NCI-H446 (cell line): ENCODE data around the gene TSEN34.

Experiments used
- DNase-seq, 2 experiments: peaks; one replicate each; lab custom pipeline; 2025; lab: John Stamatoyannopoulos, UW

The TSEN34 gene

DNA sequence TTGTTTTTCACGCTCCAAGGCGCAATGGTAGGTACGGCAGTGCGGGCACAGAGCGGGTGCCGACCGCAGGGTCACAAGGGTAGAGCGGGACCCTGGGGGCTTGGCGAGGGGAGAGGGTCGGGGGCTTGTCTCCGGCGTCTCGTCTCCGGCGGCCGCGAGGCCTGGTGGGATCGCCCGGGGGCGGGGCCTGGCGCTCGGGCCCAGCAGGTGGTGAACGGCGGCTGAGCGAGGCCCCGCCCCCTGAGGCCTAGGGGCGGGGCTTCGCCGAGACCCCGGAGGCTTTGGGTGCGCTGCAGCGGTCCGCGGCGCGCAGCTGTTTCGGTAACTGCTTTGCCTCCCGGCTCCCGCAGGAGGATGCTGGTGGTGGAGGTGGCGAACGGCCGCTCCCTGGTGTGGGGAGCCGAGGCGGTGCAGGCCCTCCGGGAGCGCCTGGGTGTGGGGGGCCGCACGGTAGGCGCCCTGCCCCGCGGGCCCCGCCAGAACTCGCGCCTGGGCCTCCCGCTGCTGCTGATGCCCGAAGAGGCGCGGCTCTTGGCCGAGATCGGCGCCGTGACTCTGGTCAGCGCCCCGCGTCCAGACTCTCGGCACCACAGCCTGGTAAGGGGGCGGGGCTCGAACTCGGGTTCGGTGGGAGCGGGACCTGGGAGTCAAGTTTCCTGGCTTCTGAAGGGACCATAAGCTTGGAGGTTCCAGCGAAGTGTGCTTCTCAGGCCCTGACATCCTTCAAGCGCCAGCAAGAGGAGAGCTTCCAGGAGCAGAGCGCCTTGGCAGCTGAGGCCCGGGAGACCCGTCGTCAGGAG is at the start of gene TSEN34:
Gene TSEN34, plus strand, starts transcription at position 298 of the 800 bp plus-strand sequence. Its CDS starts 57 bp downstream, at position 355.
- peak; percentile 93 to 94 for DNase-seq

DNA sequence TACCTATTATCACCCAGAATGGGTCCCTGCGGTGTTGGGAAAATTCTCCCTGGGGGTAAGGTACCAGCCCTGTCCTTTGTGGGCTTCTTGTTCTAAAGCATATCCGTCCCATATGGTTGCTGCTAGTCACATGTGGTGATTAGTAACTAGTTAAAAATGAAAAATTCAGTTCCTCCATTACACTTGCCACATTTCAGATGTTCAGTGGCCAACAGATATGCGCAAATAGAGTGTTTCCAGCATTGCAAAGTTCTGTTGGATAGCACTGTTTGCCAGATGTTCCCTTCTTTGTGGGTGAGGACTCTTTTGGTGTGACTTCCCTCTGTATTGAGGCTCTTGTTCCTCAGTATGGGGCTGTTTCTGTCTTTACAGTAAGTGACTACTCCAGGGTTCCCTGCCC is 49.8 kb upstream of the TSEN34 start:
- DNase-seq = no peak

DNA sequence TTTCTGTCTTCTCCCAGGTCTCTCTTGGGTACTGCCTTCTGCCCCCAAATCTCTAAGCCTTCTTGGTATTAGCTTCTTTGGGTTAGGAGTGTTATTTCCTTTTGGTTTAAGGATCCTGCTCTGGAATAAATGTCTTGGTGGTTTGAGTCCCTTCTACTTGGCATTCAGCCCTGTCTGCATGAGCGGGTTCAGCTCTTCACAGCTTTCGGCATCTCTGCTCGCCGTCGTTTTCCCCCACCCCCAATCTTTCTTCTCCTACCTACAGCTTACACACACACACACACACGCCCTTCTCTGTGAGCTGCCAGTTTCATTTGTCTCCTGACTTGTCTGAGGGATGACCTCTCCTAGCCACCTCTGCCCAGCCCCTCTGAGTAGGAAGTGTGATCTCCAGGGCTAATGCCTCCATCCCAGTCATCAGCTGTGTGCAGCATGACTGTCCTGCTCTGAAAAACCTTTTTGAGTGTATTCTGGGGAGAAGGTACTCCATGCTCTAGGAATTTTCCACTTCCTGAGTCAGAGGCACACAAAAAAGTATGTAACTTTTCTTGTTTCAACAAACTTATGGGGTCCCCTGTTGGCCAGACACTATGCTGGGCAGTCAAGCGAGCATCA is 48.8 kb upstream of the TSEN34 start:
- DNase-seq = no peak

DNA sequence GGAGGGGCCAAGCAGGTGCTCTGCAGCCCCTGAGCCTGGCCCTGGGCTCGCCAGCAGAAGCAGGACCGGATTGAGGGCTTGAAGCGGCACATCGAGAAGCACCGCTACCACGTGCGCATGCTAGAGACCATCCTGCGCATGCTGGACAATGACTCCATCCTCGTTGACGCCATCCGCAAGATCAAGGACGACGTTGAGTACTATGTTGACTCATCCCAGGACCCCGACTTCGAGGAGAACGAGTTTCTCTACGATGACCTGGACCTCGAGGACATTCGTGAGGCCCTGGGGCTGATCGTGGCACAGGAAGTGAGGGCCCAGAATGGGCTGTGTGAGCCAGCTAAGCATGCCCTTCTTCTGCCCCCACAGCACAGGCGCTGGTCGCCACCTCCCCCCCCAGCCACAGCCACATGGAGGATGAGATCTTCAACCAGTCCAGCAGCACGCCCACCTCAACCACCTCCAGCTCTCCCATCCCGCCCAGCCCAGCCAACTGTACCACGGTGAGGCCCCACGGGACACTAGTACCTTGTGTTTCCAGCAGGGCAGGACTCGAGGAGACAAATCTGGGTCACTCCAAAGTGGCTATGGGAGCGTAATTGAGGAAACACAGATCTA is 45.5 kb upstream of the TSEN34 start:
- DNase-seq = no peak

DNA sequence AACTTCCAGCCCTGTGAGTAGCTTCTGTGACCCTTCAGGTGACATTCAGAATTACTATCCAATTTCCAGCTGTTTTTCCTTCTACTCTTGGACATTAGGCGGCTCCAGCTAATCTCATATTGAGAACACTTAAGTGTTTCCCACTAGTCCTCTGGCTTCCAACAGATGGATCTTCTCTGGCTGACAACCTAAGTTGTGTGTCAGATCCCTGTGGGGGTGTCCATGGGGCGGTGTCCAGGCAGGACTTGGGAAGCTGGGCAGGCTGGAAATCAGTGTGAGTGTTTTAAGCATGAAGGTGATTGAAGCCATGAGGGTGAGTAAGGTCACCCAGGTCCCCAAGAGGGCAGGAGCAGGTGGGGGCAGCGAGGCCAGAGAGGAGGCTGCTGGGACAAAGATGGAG is 43.4 kb upstream of the TSEN34 start:
- no peak for DNase-seq

DNA sequence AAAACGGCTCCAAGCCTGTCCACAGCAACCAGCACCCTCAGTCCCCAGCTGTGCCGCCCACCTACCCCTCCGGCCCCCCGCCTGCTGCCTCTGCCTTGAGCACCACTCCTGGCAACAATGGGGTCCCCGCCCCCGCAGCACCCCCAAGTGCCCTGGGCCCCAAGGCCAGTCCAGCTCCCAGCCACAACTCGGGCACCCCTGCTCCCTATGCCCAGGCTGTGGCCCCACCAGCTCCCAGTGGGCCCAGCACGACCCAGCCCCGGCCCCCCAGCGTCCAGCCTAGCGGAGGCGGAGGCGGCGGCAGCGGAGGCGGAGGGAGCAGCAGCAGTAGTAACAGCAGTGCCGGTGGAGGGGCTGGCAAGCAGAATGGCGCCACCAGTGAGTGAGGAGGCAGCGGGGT is 43.0 kb upstream of the TSEN34 start:
- DNase-seq = no peak

DNA sequence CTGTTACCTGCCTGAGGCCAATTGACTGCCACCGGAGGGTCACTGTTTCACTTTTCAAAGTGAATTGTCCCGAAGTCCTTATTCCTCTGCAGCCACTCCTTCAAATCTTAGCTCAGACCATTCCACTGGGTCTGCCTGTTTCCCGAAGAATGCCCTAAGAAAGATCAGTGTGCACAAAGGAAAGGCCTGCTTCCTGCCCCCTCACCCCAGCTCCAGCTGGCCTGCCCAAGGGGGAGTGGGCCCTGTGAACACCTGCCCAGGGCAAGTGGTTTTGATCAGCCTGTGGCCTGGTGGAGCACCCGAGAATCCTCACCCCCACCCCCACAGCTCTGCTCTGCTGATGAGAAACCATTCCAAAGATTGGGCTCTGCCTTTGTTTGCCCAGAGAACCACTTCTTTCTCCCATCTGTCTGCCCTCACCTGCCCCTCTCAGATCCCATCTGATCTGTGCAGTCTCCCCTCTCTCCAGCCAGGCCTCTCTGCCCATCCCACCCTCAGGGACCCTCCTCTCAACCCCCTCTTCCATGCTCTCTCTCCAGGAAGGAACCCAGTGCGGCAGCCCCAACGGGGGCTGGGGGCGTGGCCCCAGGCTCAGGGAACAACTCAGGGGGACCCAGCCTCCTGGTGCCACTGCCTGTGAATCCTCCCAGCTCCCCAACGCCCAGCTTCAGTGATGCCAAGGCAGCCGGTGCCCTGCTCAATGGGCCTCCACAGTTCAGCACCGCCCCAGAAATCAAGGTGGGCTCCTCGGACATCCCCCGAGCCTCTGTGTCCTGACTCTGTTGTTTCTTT is 41.9 kb upstream of the TSEN34 start:
- no peak for DNase-seq

DNA sequence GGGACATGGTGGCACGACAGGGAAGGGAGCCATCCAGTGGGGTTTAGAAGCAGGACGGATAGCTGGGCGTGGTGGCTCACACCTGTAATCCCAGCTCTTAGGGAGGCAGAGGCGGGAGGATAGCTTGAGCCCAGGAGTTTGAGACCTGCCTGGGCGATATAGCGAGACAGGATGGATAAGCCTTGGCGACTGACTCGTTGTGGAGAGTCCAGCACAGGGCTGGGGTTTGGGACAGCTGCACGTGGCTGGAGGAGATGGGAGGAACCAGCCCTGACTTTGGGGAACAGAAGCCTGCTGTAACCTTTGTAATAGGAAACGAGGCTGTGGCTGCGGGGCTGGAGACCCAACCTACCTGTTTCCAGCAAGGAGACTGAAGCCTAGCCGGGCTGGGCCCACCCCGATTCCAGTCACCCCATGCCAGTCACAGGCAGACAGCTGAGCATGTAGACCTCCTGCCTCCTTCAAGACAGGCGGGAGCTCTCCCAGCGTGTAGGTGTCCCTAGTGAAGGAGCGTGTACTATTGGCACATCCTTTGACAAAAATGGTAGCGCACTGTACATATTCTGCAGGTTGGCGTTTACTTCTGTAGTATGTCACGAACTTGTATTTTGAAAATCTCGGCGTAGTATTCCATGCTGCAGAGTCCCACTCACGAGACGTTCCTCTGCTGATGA is 39.6 kb upstream of the TSEN34 start:
- no peak for DNase-seq

DNA sequence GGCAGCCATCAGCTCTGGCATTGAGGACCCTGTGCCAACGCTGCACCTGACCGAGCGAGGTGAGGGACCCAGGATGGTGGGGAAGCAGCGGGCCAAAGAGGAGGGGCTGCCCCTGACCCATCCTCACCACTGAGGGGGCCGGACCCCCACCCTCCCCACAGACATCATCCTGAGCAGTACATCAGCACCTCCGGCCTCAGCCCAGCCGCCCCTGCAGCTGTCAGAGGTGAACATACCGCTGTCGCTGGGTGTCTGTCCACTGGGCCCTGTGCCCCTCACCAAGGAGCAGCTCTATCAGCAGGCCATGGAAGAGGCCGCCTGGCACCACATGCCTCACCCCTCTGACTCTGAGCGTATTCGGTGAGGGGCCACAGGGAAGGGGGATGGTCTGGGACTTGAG is 38.8 kb upstream of the TSEN34 start:
- DNase-seq = no peak

DNA sequence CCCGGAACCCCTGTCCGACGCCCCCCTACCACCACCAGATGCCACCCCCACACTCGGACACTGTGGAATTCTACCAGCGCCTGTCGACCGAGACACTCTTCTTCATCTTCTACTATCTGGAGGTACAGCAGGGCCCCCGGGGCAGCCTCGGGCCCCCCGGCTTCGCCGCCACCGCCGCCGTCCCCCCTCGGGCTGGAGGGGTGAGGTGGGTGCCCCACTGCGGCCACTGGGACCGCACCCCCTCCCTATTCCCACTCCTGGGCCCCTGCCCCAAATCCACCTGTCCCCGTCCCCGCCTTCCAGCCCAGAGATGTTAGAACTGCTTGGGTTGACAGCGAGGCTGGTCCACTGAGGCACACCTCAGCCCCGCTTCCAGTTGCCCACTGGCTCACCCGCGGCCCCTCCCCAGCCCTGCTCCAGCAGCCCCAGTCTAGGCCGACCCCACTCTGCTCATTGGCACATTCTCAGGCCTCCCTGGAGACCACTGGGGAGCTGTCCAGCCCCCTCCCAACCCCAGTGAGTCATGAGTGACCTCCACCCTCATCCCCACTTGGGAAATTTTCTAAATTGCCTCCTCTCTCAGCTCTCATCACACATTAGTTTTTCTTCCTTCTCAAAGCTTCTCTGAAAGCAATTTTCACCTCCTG is 38.1 kb upstream of the TSEN34 start:
- DNase-seq = no peak

DNA sequence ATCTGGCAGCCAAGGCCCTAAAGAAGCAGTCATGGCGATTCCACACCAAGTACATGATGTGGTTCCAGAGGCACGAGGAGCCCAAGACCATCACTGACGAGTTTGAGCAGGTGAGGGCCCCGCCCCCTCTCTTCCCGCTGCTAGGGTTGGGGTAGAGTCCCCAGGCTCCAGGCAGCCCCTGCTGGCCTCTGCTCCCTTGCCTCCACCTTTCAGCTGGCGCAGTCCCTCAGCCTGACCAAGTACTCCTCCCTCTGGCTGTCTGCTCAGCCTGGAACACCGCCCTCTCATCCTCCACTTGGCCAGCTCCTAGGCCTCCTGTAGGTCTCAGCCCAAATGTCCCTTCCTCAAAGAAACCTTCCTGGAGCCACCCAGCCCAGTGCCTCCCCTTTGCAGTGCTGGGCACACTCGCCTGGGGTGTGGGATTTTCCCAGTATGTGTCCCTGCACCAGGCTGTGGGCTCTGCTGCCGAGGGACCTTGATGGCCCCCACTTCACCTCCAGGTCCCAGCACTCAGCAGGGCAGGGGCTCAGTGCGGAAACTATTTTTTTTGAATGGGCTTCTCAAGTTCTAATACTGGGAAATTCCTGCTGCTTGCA is 37.3 kb upstream of the TSEN34 start:
- no peak for DNase-seq

DNA sequence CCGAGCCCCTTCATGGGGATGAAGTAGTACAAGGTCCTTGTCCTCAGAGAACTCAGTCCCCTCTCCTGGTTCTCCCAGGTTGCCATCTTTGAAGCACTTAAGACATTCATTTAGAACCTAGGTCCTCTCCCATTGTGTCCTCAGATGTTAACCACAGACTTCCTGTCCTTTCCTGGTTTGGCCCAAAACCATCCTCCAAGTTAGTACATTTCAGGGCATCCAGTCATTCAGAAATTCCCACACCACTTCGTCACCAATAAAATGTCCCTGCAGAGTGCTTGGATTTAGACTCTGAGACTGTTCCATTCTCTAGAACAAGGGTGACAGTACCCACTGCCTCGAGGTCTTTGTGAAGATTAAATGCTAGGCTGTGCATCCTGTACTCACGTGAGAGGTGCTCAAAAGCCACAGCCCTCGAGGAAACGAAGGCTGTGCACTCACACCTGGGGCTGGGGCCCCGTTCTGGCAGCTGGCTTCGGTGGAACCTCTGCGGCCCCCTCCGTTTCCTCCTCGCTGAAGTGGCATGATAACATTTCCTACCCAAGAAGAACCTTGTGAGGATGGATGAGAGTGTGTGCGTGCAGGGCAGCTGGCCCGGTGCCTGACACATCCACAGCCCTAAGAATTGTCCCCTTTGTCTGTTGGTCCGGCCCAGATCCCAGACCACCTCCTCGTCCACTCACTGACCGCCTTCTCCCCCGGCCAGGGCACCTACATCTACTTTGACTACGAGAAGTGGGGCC is 36.3 kb upstream of the TSEN34 start:
- DNase-seq = no peak

DNA sequence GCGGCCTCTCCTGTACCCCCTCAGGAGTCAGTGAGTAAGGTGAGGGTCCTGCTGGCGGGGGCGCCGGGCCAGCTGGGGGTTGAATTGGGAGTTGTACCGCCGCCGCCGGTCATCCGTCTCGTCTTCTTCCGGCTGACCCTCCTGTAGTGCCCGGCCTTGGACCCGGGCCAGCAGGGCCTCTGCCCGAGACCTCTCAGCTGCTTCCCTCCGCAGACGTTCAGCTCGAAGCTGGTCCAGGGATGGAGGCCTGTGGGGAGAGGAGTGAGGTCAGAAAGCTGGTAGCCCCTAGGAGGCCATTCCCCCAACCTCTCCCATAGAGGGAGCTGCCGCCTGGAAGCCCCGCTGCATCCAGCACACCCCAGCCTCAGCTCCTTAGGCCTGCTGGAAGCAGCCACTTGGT is 35.4 kb upstream of the TSEN34 start:
- no peak for DNase-seq

DNA sequence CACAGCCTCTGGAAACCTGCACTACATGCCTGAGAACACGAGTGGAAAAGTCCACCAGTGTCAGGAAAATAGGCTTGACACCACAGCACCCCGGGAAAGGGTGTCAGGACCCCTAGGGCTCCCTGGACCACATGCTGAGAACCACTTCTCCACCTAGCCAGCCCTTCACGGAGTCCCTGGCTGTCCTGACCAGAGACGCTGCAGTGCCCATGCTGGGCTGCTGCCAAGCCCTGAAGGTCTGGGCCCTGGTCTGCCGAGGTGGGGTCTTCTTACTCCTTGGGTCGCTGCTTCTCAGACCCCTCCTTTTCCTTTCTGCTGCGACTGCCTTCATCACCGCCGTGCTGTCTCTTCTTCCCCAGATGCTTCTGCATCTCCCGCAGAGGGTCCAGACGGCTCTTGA is 34.6 kb upstream of the TSEN34 start:
- no peak for DNase-seq

DNA sequence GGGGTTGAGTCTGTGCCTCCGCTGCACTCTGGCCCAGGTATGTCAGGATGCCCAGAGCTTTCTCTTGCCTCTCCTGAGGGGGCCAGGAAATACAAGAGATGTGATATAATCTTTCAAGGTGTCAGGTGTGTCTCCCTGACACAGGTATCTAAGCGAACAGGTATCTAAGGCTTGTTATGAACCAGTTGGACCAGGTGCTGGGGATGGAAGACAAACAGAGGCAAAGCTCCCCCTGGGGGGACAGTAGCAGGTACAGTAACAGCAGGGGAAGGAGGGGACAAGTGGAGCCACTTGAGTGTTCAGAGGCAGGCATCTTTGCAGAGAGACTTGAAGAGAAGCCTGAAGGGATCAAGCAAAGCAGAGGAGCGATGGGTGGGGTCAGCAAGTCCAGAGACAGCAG is 34.2 kb upstream of the TSEN34 start:
- no peak for DNase-seq

DNA sequence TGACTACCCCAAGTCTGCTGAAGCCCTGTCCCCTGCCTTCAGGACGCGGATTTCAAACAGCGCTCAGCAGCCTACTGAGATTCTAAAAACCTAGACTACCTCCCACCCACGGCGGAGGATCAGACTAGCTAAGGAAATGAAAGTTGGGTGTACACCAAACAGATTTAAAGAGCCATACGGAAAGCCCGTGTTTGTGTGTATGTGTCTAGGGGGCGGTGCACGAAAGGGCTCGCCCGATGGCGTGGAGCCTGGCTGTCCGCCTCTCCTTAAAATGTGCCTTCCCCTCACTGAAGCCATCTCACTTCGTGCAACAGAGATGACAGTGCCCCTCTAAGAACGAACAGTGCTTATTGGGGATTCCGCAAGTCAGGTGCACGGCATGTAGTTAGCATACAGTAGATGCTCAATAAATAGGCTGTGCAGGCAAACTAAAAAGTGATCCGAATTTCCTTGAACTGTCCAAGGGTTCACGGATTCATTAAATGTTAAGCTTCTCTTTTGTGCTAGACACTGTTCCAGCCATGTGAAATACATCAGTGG is 32.2 kb upstream of the TSEN34 start:
- DNase-seq = no peak

DNA sequence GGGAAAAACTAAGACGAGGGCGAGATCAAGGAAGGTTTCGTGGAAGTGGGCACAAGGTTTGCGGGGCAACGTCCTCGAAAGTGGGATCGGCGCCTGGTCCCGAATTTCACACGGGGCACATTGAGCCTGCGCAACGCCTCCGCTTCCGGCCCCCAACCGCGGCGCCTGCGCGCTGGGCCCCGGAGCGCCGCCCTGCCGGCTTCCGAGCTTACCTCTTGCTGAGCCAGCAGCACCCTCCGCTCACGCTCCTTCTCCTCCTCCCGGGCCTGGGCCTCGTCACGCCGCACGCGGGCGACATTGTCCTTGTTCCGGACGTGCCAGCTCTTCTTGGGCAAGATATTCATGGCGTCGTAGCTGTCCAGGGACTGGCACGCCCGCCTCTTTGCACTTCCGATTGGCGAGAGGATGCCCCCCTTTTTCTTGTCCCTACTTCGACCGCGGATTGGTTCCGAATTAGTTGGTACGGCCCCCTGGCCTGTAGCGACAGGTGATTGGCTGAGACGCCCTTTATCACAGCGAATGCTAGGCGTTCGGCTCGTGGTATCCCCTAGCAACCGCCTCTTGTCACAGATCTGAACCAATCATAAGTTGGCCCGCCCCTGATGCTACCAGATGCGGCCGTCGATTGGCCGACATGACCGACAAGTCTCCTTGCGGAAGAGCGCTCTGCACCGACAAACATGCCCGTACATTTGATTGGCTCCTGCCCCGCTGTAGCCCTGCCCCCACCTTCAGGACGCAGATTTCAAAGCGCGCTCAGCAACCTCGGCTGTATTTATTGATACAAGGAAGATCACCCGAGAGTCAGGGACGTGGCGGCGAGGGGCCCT is 31.5 kb upstream of the TSEN34 start, which contains the start of gene LENG1:
Gene LENG1, minus strand, starts transcription at position 370 of the 830 bp plus-strand sequence. Its CDS starts 26 bp downstream, at position 344.
- DNase-seq = peak; percentile 99 to 100

DNA sequence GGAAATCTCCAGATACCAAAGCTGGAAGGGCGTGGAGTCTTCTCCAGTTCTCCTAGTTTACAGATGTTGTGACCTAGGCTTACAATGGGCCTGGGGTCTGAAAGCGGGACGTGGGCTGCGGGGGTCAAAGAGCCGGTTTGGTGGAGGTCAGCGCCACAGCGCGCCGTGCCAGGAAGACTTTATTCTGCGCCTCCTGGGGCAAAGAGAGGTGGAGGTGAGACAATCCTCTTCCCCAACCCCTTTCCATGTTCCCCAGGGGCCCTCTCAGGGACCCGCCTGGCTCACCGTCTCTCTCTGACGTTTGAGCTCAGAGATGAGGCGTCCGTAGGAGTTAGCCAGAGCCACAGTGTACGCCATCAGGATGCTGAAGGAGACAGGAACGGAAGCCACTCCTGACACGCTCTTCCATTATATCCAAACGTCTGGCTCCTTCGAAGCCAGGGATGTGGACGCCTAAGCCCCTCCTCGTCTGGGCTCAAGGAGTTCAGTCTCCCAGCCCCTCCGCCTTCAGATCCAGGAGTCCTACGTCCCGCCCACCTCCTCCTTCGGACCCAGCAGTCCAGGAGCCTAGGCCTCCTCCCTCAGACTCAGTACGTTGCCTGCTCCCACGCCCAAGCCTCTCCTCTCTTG is 30.8 kb upstream of the TSEN34 start:
- no peak for DNase-seq
